Activated CD4-positive, alpha-beta T cell treated with anti-CD3 and anti-CD28 coated beads, Interleukin-2, amount 50 U/mL, for 16 hours (primary cell): ENCODE data around the gene ISG20L2.
A peak's percentile ranks its signal among the peaks of the same experiment; 100 is the strongest.

Source experiments
- DNase-seq: peaks from one replicate; pipeline ENCODE4 v3.0.0-alpha.2; 2020

The ISG20L2 gene

GRCh38 chr1:156705321-156705917 is 23.1 kb downstream of the ISG20L2 start, which contains the start of gene CRABP2:
Gene CRABP2, minus strand, starts transcription at chr1:156705583. Its CDS starts 137 bp downstream, at chr1:156705446.
- no peak for DNase-seq

- no peak for DNase-seq
These were observed 23.6 kb downstream of the ISG20L2 start for GRCh38 chr1:156704930-156705320.

- no peak for DNase-seq
These were observed 24.3 kb downstream of the ISG20L2 start for GRCh38 chr1:156704166-156704711.

GRCh38 chr1:156703741-156704140 is 24.8 kb downstream of the ISG20L2 start:
- no peak for DNase-seq

GRCh38 chr1:156703336-156703735 is 25.2 kb downstream of the ISG20L2 start:
- DNase-seq: no peak

GRCh38 chr1:156700736-156701531 is 27.6 kb downstream of the ISG20L2 start:
- no peak for DNase-seq

- no peak for DNase-seq
These were observed 29.6 kb downstream of the ISG20L2 start for GRCh38 chr1:156698995-156699394.

- DNase-seq: no peak
These were observed 31.1 kb downstream of the ISG20L2 start for GRCh38 chr1:156697481-156697880.

- no peak for DNase-seq
These were observed 31.8 kb downstream of the ISG20L2 start for GRCh38 chr1:156696755-156697154.

- DNase-seq: no peak
These were observed 33.9 kb downstream of the ISG20L2 start for GRCh38 chr1:156694690-156694962.

- DNase-seq: no peak
These were observed 34.5 kb downstream of the ISG20L2 start for GRCh38 chr1:156693848-156694689.

- no peak for DNase-seq
These were observed 35.4 kb downstream of the ISG20L2 start for GRCh38 chr1:156692925-156693847.

GRCh38 chr1:156692441-156692924 is 36.1 kb downstream of the ISG20L2 start:
- DNase-seq: no peak

GRCh38 chr1:156691665-156692440 is 36.7 kb downstream of the ISG20L2 start:
- DNase-seq: no peak

- no peak for DNase-seq
These were observed 37.4 kb downstream of the ISG20L2 start for GRCh38 chr1:156691191-156691590.

- DNase-seq: no peak
These were observed 37.9 kb downstream of the ISG20L2 start for GRCh38 chr1:156690675-156691036.

- no peak for DNase-seq
These were observed 38.5 kb downstream of the ISG20L2 start for GRCh38 chr1:156689953-156690674.

GRCh38 chr1:156689035-156689952 is 39.3 kb downstream of the ISG20L2 start:
- DNase-seq: peak; percentile 82

GRCh38 chr1:156684227-156684782 is 44.3 kb downstream of the ISG20L2 start:
- peak; percentile 68 for DNase-seq
